NCI-H510A (cell line): ENCODE data around the gene MAGOH.
"Not testable (repeated sequence)": the region's sequence is repeated elsewhere in the genome, so short reads cannot be mapped to it uniquely, and the experiment has no call there.

Source experiments
- DNase-seq: peaks from one replicate; lab custom pipeline; 2025; lab: John Stamatoyannopoulos, UW

MAGOH gene

GRCh38 chr1:53186533-53186932 is 51.8 kb downstream of the MAGOH start:
- DNase-seq: no peak

GRCh38 chr1:53185955-53186297 is 52.4 kb downstream of the MAGOH start:
- DNase-seq: not testable (repeated sequence)

GRCh38 chr1:53183095-53183990 is 55.0 kb downstream of the MAGOH start:
- DNase-seq: no peak

GRCh38 chr1:53182716-53183094 is 55.6 kb downstream of the MAGOH start:
- no peak for DNase-seq

- no peak for DNase-seq
Measured at GRCh38 chr1:53182111-53182593, 56.2 kb downstream of the MAGOH start.

- DNase-seq: no peak
Measured at GRCh38 chr1:53180951-53181350, 57.4 kb downstream of the MAGOH start.

GRCh38 chr1:53180226-53180625 is 58.1 kb downstream of the MAGOH start:
- no peak for DNase-seq
